B cell (primary cell): ENCODE data around the gene ELK3. TPM values are rescaled to one million over a fixed set of nuclear protein-coding genes. Genes with fewer than 3 reads are reported as not detected.

Source experiments
- ATAC-seq: fragments of 200-7000 bp; cut with Tn5 transposase; one replicate; pipeline ENCODE4 v1.10.0; 2021; ENCODE audit warnings: low read depth, mild to moderate bottlenecking, moderate number of reproducible peaks, moderate library complexity
- CTCF ChIA-PET: fragments of 350-600 bp; sonication (Branson Sonifier 250); formaldehyde crosslinking; loops from one replicate; lab custom pipeline; 2021; ENCODE audit warnings: antibody characterized with exemption, inconsistent platforms; lab: Charles Lee
- POLR2A ChIA-PET: fragments of 350-600 bp; sonication (Branson Sonifier 250); formaldehyde crosslinking; loops from one replicate; lab custom pipeline; 2021; ENCODE audit warnings: antibody characterized with exemption; lab: Charles Lee
- DNase-seq: peaks from one replicate; pipeline ENCODE4 v3.0.0; 2013
- H2AFZ ChIP-seq: 2 replicates; pipeline ENCODE4 v1.6.1; 2012; ENCODE audit warnings: mild to moderate bottlenecking, low read depth, low read length; ENCODE audit not compliant: insufficient read depth, poor library complexity, severe bottlenecking
- H3K27ac ChIP-seq, 2 donors: 1 replicate in 1 of 2; 2 replicates in 1 of 2; pipeline ENCODE4 v1.5.1; 2012 to 2013; ENCODE audit warnings: low read length in 2 of 2, mild to moderate bottlenecking in 2 of 2, moderate library complexity in 1 of 2
- H3K27me3 ChIP-seq, 4 experiments: fragments of 200-600 bp in 1 of 4; sonication (generic) in 1 of 4; replicated peaks in 1 of 4; 1 replicate in 2 of 4; 2 replicates in 2 of 4; pipeline versions ENCODE4 v1.6.1 to v1.7.0; 2013 to 2016; ENCODE audit warnings: low read length in 3 of 4, mild to moderate bottlenecking in 2 of 4, mixed read lengths in 1 of 4, moderate library complexity in 1 of 4; ENCODE audit not compliant: insufficient read depth in 4 of 4, control insufficient read depth in 3 of 4; ENCODE audit errors: control extremely low read depth in 1 of 4
- H3K36me3 ChIP-seq, 2 experiments: replicated peaks in 1 of 2; 1 replicate in 1 of 2; 2 replicates in 1 of 2; pipeline versions ENCODE4 v1.6.1 to v1.7.1; 2013; ENCODE audit warnings: low read length in 1 of 2; ENCODE audit not compliant: insufficient read depth in 2 of 2, control insufficient read depth in 1 of 2; ENCODE audit errors: control extremely low read depth in 1 of 2, extremely low read depth in 1 of 2
- H3K4me1 ChIP-seq, 2 donors: fragments of 200-600 bp in 1 of 2; sonication (generic) in 1 of 2; 1 replicate in 1 of 2; 2 replicates in 1 of 2; pipeline versions ENCODE4 v1.5.1 to v1.6.1; 2013 to 2017; ENCODE audit warnings: low read length in 2 of 2; ENCODE audit not compliant: control insufficient read depth in 2 of 2, insufficient read depth in 2 of 2
- H3K4me2 ChIP-seq: replicated peaks from 2 replicates; pipeline ENCODE3; 2012; ENCODE audit warnings: mild to moderate bottlenecking, low read depth, low read length; ENCODE audit not compliant: poor library complexity, severe bottlenecking
- H3K4me3 ChIP-seq, 5 experiments: fragments of 200-600 bp in 1 of 5; sonication (generic) in 1 of 5; 1 replicate in 3 of 5; 2 replicates in 2 of 5; pipeline versions ENCODE4 v1.5.1 to v1.7.0; 2011 to 2016; ENCODE audit warnings: low read length in 4 of 5, mild to moderate bottlenecking in 4 of 5, low read depth in 2 of 5, control low read depth in 1 of 5, moderate library complexity in 1 of 5; ENCODE audit not compliant: insufficient read depth in 1 of 5; ENCODE audit errors: control extremely low read depth in 1 of 5, extremely low read depth in 1 of 5
- H3K79me2 ChIP-seq: fragments of 200-600 bp; sonication (generic); one replicate; pipeline ENCODE4 v1.6.0; 2016; ENCODE audit warnings: low read length; ENCODE audit not compliant: control insufficient read depth, insufficient read depth
- H3K9ac ChIP-seq: fragments of 200-600 bp; sonication (generic); 2 replicates; pipeline ENCODE4 v1.6.1; 2017; ENCODE audit warnings: mild to moderate bottlenecking, low read length, moderate library complexity
- H3K9me3 ChIP-seq, 3 donors: one replicate each; pipeline versions ENCODE4 v1.6.1 to v1.7.1; 2013; ENCODE audit warnings: low read length in 2 of 3; ENCODE audit not compliant: control insufficient read depth in 2 of 3, insufficient read depth in 1 of 3; ENCODE audit errors: control extremely low read depth in 1 of 3
- H4K20me1 ChIP-seq: 2 replicates; pipeline ENCODE4 v1.6.0; 2012; ENCODE audit warnings: mild to moderate bottlenecking, low read length; ENCODE audit not compliant: insufficient read depth, control insufficient read depth, poor library complexity, severe bottlenecking
- H3K27ac Mint-ChIP-seq: one replicate; pipeline ENCODE4 v1.8.0; 2021; ENCODE audit warnings: mixed read lengths
- H3K27me3 Mint-ChIP-seq: one replicate; pipeline ENCODE4 v1.8.0; 2021; ENCODE audit warnings: mixed read lengths
- H3K4me1 Mint-ChIP-seq: one replicate; pipeline ENCODE4 v1.8.0; 2021; ENCODE audit warnings: mixed read lengths
- H3K4me3 Mint-ChIP-seq: one replicate; pipeline ENCODE4 v1.8.0; 2021; ENCODE audit warnings: mixed read lengths
- H3K9me3 Mint-ChIP-seq: one replicate; pipeline ENCODE4 v1.8.0; 2022; ENCODE audit warnings: mixed read lengths; ENCODE audit not compliant: insufficient read depth
- CTCF ChIP-seq: fragments of 200-600 bp; IDR thresholded peaks from one replicate; pipeline ENCODE4 v1.8.0; 2022; ENCODE audit warnings: antibody characterized with exemption, mild to moderate bottlenecking
- EZH2 ChIP-seq: IDR thresholded peaks from 2 replicates; pipeline ENCODE4 v1.6.1; 2012; ENCODE audit warnings: borderline replicate concordance, low read depth, mild to moderate bottlenecking, moderate library complexity, low read length; ENCODE audit not compliant: insufficient read depth, poor library complexity, severe bottlenecking
- WGBS: methylation state at CpG from one replicate; pipeline ENCODE4 v1.1.5; 2013; ENCODE audit warnings: missing lambda C conversion rate; ENCODE audit not compliant: insufficient coverage; 5-methylcytosine and 5-hydroxymethylcytosine counted together
- intact Hi-C: fragments of 100-400 bp; cut with micrococcal nuclease; formaldehyde crosslinking; loops from one replicate; pipeline ENCODE4 v1.10.0; 2022
- polyA plus RNA-seq: library from polyadenylated mRNA; depleted of rRNA; stranded (reverse); fragments of >200 nt; gene quantifications from 2 replicates; pipeline ENCODE4 v1.2.3, GENCODE V29; 2012
- total RNA-seq, 2 donors: library from RNA; stranded (reverse); fragments of 120-200 nt in 1 of 2; gene quantifications; 1 replicate in 1 of 2; 2 replicates in 1 of 2; pipeline versions ENCODE4 v1.2.3 to v1.2.4, GENCODE V29; 2013 to 2022

Gene ELK3
- total and polyA plus RNA-seq, 2 donors (not counting 1 experiment from before 2014, with no cell fraction given), result 10.5 to 87.1 TPM

GRCh38 chr12:96155181-96155580, 39.0 kb upstream of the ELK3 start:
- Histone ChIP-seq H3K4me3 (no peak overlapping the region), H3K79me2 (no peaks in the 10 kb centered on the region), H2AFZ (no peak overlapping the region), H4K20me1 (no peaks in the 10 kb centered on the region), H3K27ac (no peak overlapping the region), H3K36me3 (no peaks in the 10 kb centered on the region), H3K4me1 (no peaks in the 10 kb centered on the region), H3K27me3 (no peaks in the 10 kb centered on the region), H3K9ac (no peak overlapping the region), H3K9me3 (peaks cover 0 to 4% (median 0%) of the 10 kb centered on the region in 3 donors), H3K4me2 (no peak overlapping the region)
- CTCF ChIA-PET, result interaction anchor here (0.5 kb wide), 1 partner anchor 39 kb away, joined by 3 read pairs; no protein-coding TSS in a partner anchor
- ATAC-seq (no peak), DNase-seq (no peak)
- no peak overlapping the region for H3K4me3 Mint-ChIP-seq
- no peak for TF ChIP-seq CTCF
- no peak for TF ChIP-seq EZH2
- H3K4me1 Mint-ChIP-seq, result no peaks in the 10 kb centered on the region
- no peaks in the 10 kb centered on the region for H3K9me3 Mint-ChIP-seq
- H3K27me3 Mint-ChIP-seq, result no peaks in the 10 kb centered on the region
- WGBS, result 100% methylated on average over 2 of the region's 3 CpGs
- H3K27ac Mint-ChIP-seq, result no peak overlapping the region
- POLR2A ChIA-PET, result no interaction called here
- intact Hi-C loops, result no loop called here

- Histone ChIP-seq H3K4me1 (no peaks in the 10 kb centered on the region), H2AFZ (no peak overlapping the region), H3K27me3 (no peaks in the 10 kb centered on the region), H3K4me2 (no peak overlapping the region), H3K9me3 (no peaks in the 10 kb centered on the region), H3K79me2 (no peaks in the 10 kb centered on the region), H3K9ac (no peak overlapping the region), H3K4me3 (no peak overlapping the region), H3K36me3 (no peaks in the 10 kb centered on the region), H4K20me1 (no peaks in the 10 kb centered on the region), H3K27ac (no peak overlapping the region)
- no peaks in the 10 kb centered on the region for H3K9me3 Mint-ChIP-seq
- POLR2A ChIA-PET, result no interaction called here
- H3K27me3 Mint-ChIP-seq, result no peaks in the 10 kb centered on the region
- DNase-seq, result no peak
- CTCF ChIA-PET, result interaction anchor here (0.5 kb wide), 1 partner anchor 40 kb away, joined by 3 read pairs; no protein-coding TSS in a partner anchor
- WGBS, result 100% methylated on average over 1 of the region's 7 CpGs
- no peak for TF ChIP-seq EZH2
- TF ChIP-seq CTCF, result no peak
- intact Hi-C loops, result no loop called here
- no peaks in the 10 kb centered on the region for H3K4me1 Mint-ChIP-seq
- H3K27ac Mint-ChIP-seq, result no peak overlapping the region
- no peak for ATAC-seq
- no peak overlapping the region for H3K4me3 Mint-ChIP-seq
These were observed 38.4 kb upstream of the ELK3 start for GRCh38 chr12:96155781-96156180.
